ENCODE results near the gene KLHL29. TPM values are rescaled to one million over a fixed set of nuclear protein-coding genes. Genes with fewer than 3 reads are reported as not detected.

The KLHL29 gene
- total RNA-seq, 1 experiment from 2014 or later = 34.1 TPM

DNA sequence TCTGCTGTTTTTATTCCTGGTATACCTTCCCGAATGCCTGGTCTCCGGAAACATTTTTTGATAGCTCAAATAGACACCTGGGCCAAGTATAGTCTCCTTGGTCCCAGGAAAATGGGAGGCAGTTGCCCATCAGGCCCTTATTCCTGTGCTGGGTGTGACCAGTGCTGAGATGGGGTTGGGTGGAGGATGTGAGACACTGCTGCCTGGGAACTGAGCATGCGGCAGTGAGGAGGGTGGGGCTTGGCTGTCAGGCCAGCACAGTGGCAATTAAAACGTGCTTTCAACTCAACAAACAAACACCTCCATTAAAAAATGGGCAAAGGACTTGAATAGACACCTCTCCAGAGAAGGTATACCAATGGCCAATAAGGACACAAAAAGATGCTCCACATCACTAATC, 12.5 kb downstream of the KLHL29 start:
- Histone ChIP-seq H3K36me3 (peaks cover 17% of the 10 kb centered on the region), H3K4me1 (peaks cover 7% of the 10 kb centered on the region; the same call in 1 of the 2 replicates), H3K27ac (no peak overlapping the region), H3K4me3 (no peak overlapping the region), H3K27me3 (no peaks in the 10 kb centered on the region), H3K9me3 (replicated peaks) (no peaks in the 10 kb centered on the region)
- no peak for DNase-seq

DNA sequence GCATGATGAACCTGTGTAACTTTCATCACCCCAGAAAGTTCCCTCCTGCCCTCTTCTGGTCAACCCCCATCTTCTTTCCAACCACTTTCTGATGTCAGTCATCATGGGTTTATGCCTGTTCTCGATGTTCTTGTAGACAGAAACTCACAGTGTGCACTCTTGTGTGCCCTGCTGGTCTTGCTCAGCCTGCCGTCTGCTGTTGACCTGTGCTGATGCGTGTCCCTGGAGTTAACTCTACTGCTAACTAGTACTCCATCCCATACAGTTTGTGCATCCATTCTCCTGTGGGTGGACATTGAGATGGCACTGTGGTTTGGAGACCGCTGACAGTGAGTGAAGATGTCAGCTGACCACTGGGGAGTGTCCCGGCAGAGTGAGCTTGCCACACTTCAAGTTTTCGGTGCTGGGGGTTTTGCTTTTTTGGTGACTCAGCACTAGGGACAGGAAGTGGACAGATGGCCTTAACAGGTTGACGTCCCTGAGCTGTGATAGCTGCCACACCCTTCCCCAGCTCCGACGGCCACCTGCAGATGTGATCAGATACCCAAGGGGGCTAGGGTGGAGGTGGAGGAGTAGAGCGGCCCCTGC, 14.8 kb downstream of the KLHL29 start:
- H3K4me1 ChIP-seq = peaks cover 19% of the 10 kb centered on the region
- DNase-seq = no peak
- H3K36me3 ChIP-seq = peaks cover 9% of the 10 kb centered on the region; the same call in 1 of the 2 replicates
- H3K4me3 ChIP-seq = no peak overlapping the region
- H3K27ac ChIP-seq = no peak overlapping the region
- H3K9me3 ChIP-seq (replicated peaks) = no peaks in the 10 kb centered on the region
- no peaks in the 10 kb centered on the region for H3K27me3 ChIP-seq

DNA sequence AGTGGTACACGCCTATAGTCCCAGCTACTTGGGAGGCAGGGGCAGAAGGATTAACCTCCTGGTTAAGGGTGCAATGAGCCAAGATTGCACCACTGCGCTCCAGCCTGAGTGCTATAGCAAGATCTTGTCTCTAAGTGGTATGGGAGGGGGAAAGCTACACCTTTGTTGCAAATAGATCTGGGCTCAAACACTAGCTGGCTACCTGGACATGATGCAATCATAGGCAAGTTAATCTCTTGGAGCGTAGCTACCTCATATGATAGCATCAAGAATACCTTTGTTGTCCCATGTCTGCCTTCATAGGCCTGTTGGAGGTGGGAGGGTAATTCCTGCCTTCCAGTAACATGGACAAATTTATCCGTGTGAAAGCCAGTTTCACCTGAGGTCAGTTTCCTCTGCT, 15.7 kb downstream of the KLHL29 start:
- H3K9me3 ChIP-seq (replicated peaks) = no peaks in the 10 kb centered on the region
- H3K4me1 ChIP-seq = peaks cover 19% of the 10 kb centered on the region
- no peak for DNase-seq
- no peak overlapping the region for H3K27ac ChIP-seq
- no peaks in the 10 kb centered on the region for H3K27me3 ChIP-seq
- H3K36me3 ChIP-seq = peaks cover 7% of the 10 kb centered on the region; the same call in 1 of the 2 replicates
- H3K4me3 ChIP-seq = no peak overlapping the region

DNA sequence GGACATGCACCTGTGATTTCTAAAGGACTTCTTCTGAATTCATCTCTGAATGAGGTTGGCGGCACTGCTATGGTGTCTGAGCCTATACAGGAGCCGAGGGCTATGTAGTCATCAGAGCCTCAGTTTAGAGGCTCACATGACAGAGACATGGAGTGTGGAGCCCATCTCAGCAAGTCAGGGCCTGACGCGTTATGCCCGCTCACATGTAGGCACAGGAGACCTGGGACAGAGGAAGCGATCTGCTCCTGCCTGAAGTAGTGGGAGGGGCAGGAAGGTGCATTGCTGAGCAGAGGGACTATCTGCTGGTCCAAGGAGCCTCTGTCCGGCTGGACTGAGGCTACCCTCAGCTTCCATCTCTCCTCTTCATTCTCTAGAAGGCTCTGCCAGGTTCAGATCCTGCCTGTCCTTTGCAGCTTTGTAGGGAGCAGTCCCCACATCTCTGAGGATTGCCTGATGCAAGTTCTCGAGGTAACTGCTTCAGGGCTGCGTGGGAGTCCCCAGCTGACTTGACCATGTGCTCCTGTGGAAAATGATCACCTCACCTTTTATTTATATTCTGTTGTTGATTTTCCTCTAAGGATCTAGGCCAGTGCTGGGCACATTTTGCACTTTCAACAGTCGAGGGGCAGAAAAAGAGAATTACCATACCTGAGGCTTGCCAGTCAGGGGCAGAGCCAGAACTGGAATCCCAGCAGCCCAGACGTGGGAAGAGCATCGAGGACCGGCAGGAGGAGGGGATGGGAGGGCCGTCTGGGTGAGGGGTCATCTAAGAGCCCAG, 16.6 kb downstream of the KLHL29 start:
- Histone ChIP-seq H3K36me3 (peaks cover 9% of the 10 kb centered on the region; the same call in 1 of the 2 replicates), H3K4me1 (peaks cover 19% of the 10 kb centered on the region), H3K4me3 (no peak overlapping the region), H3K27ac (no peak overlapping the region), H3K27me3 (no peaks in the 10 kb centered on the region), H3K9me3 (replicated peaks) (no peaks in the 10 kb centered on the region)
- DNase-seq = no peak

- H3K4me1 ChIP-seq = peaks cover 19% of the 10 kb centered on the region
- no peaks in the 10 kb centered on the region for H3K9me3 ChIP-seq (replicated peaks)
- no peaks in the 10 kb centered on the region for H3K27me3 ChIP-seq
- H3K36me3 ChIP-seq = peaks cover 9% of the 10 kb centered on the region; the same call in 1 of the 2 replicates
- no peak for DNase-seq
- H3K27ac ChIP-seq = no peak overlapping the region
- no peak overlapping the region for H3K4me3 ChIP-seq
Measured at GRCh38 chr2:23402205-23402740, 17.3 kb downstream of the KLHL29 start.

DNA sequence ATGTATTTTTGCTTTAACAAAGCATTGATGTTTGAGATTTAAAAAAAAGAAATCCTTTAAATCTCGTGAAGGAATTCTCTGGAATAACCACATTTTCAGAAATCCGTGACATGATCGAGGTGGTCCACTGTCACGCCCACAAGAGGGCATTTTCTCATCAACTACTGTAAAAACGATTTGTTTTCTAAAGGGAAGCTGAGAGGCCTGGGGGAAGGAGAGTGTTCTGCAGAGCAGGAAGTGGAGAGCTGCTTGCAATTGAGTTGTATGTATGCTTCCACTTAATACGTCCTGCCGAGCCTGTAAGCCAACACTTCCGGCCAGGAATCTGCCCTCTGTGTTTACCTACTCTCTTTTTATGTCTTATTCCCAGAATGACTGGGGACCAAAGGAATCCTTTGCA, 19.4 kb downstream of the KLHL29 start:
- Histone ChIP-seq H3K27me3 (no peaks in the 10 kb centered on the region), H3K4me3 (peak overlapping the region; percentile 17), H3K4me1 (peaks cover 22% of the 10 kb centered on the region), H3K36me3 (peaks cover 2% of the 10 kb centered on the region; the same call in 1 of the 2 replicates), H3K27ac (peak overlapping the region; percentile 8; the same call in 1 of the 2 replicates), H3K9me3 (replicated peaks) (no peaks in the 10 kb centered on the region)
- peak; percentile 88 to 93 for DNase-seq

DNA sequence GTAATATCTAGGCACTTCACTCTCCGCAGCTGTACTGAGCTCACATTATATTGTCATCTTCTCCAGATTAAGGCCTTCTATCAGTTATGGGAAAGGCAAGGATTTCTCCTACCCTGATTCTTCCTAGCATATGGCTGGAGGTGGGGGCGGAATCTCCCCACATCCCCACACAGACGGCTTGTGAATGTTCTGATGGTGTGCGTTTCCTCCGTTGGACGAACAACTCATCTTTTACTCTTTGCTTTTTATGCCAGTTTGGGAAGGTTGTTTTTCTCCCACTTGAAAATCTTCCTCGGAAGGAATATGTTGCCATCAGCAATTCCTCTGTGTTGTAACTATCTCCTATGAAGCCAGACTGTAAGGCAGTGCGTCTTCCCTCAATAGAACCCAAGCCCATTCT, 24.3 kb downstream of the KLHL29 start:
- Histone ChIP-seq H3K27ac (no peak overlapping the region), H3K27me3 (no peaks in the 10 kb centered on the region), H3K9me3 (replicated peaks) (no peaks in the 10 kb centered on the region), H3K4me1 (peaks cover 8% of the 10 kb centered on the region), H3K36me3 (peaks cover 10% of the 10 kb centered on the region; the same call in 1 of the 2 replicates), H3K4me3 (no peak overlapping the region)
- no peak for DNase-seq

DNA sequence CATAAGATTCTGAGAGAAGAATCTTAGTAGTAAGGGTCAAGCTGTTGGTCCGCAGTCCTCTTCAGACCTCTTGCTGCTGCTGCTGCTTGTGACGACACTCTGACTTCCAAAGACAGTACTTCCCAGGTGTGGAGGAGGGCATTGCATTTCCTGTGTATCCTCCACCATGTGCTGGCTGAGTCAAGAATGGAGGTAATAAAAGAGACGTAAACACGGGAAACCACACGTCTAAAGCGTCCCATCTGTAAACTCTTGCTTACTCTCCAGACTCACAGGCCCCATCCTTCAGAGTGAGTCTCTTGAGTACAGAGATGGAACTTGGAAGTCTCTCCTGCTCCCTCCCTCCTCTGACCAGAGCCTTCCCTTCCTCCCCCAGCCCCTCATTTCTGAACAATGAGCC, 25.6 kb downstream of the KLHL29 start:
- Histone ChIP-seq H3K36me3 (peaks cover 10% of the 10 kb centered on the region; the same call in 1 of the 2 replicates), H3K27me3 (no peaks in the 10 kb centered on the region), H3K9me3 (replicated peaks) (no peaks in the 10 kb centered on the region), H3K4me3 (no peak overlapping the region), H3K4me1 (peaks cover 6% of the 10 kb centered on the region), H3K27ac (no peak overlapping the region)
- no peak for DNase-seq

- Histone ChIP-seq H3K4me3 (no peak overlapping the region), H3K27me3 (no peaks in the 10 kb centered on the region), H3K36me3 (peaks cover 8% of the 10 kb centered on the region; the same call in 1 of the 2 replicates), H3K9me3 (replicated peaks) (no peaks in the 10 kb centered on the region), H3K27ac (no peak overlapping the region), H3K4me1 (peaks cover 6% of the 10 kb centered on the region)
- DNase-seq = no peak
Measured at GRCh38 chr2:23411752-23412431, 26.9 kb downstream of the KLHL29 start.

GRCh38 chr2:23412556-23413155, 27.7 kb downstream of the KLHL29 start:
- Histone ChIP-seq H3K4me1 (peaks cover 6% of the 10 kb centered on the region), H3K27ac (no peak overlapping the region), H3K4me3 (no peak overlapping the region), H3K36me3 (peaks cover 8% of the 10 kb centered on the region; the same call in 1 of the 2 replicates), H3K9me3 (replicated peaks) (no peaks in the 10 kb centered on the region), H3K27me3 (no peaks in the 10 kb centered on the region)
- DNase-seq = no peak

DNA sequence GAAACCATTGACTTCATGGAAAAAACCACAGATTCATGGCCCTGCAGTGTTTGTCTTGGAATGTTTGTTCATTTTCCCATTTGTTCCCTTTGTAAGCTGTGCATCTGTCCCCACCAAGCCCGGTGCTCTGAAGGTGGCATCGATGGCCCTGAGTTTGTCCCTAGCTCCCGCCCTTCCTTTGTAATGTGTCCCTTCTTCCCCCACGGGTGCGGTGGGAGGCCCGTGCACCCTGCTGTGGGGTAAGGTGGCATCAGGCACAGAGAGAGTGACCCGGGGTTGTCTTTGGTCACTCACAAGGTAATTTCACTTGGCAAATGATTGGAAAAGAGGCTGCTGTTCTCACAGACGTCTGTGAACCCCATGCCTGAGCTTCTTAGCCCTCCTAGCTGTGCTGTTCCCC, 28.7 kb downstream of the KLHL29 start:
- Histone ChIP-seq H3K4me3 (no peak overlapping the region), H3K9me3 (replicated peaks) (no peaks in the 10 kb centered on the region), H3K4me1 (peaks cover 12% of the 10 kb centered on the region), H3K27ac (no peak overlapping the region), H3K36me3 (peaks cover 8% of the 10 kb centered on the region; the same call in 1 of the 2 replicates), H3K27me3 (no peaks in the 10 kb centered on the region)
- no peak for DNase-seq

GRCh38 chr2:23414106-23414505, 29.1 kb downstream of the KLHL29 start:
- no peak overlapping the region for H3K27ac ChIP-seq
- H3K9me3 ChIP-seq (replicated peaks) = no peaks in the 10 kb centered on the region
- no peak for DNase-seq
- peaks cover 8% of the 10 kb centered on the region; the same call in 1 of the 2 replicates for H3K36me3 ChIP-seq
- no peak overlapping the region for H3K4me3 ChIP-seq
- no peaks in the 10 kb centered on the region for H3K27me3 ChIP-seq
- H3K4me1 ChIP-seq = peaks cover 16% of the 10 kb centered on the region

DNA sequence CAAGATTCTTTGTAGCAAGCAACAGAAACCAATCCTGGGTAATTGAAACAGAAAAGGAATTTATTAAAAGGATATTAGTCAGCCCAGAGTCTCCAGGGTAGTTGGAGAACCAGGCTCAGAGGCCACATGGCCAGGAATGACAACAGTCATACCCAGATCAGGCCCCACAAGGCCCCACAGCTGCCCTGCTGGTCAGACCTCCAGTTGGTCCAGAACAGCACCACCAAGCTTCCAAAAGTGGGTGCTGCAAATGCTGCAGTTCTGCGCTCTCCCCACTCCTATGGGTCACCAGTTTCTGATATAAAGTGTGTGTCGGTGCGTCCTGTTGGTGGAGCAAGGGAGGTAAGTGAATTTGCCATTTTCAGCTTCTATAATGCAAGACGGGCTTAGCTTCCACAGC, 29.9 kb downstream of the KLHL29 start:
- no peak overlapping the region for H3K27ac ChIP-seq
- DNase-seq = peak; percentile 42 to 50

DNA sequence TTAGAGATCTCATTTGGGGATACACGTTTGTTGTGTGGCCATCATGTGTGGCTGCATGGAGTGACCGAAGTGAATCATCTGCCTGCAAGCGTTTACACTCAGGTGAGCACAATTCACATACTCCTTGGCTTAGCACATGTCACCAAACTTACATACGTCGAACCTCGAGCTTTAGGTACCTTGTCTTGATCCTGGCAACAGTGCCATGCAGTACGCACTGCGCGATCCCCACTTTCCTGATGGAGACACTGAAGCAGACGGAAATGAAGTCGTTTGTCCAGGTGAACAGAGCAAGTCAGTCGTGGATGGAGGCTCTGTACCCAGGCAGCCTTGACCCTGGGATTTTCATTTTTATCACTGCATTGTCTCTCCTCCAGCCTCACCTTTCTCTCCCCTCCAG, 32.3 kb downstream of the KLHL29 start:
- Histone ChIP-seq H3K9me3 (replicated peaks) (no peaks in the 10 kb centered on the region), H3K36me3 (peaks cover 5% of the 10 kb centered on the region; the same call in 1 of the 2 replicates), H3K27ac (no peak overlapping the region), H3K4me3 (no peak overlapping the region), H3K4me1 (peaks cover 43% of the 10 kb centered on the region), H3K27me3 (no peaks in the 10 kb centered on the region)
- no peak for DNase-seq

More for the DNA sequence above, 29.9 kb downstream of the KLHL29 start:
- Histone ChIP-seq H3K36me3 (peaks cover 8% of the 10 kb centered on the region; the same call in 1 of the 2 replicates), H3K27me3 (no peaks in the 10 kb centered on the region), H3K4me3 (no peak overlapping the region), H3K4me1 (peaks cover 24% of the 10 kb centered on the region), H3K9me3 (replicated peaks) (no peaks in the 10 kb centered on the region)
